ENCODE data around the gene PRAMEF5.
"Not testable (repeated sequence)": the region's sequence is repeated elsewhere in the genome, so short reads cannot be mapped to it uniquely, and the experiment has no call there.

The PRAMEF5 gene

GRCh38 chr1:13253898-13254297, at the start of gene PRAMEF5:
TSS of gene PRAMEF5 (plus strand) at chr1:13254198. CDS start at chr1:13259269, 5,071 bp downstream.
- DNase-seq, result not testable (repeated sequence)

GRCh38 chr1:13208712-13209111, 45.3 kb upstream of the PRAMEF5 start:
- not testable (repeated sequence) for DNase-seq

- not testable (repeated sequence) for DNase-seq
Measured at GRCh38 chr1:13216619-13217018, 37.4 kb upstream of the PRAMEF5 start.

- DNase-seq, result not testable (repeated sequence)
Measured at GRCh38 chr1:13219203-13219602, 34.8 kb upstream of the PRAMEF5 start.

- DNase-seq, result not testable (repeated sequence)
Measured at GRCh38 chr1:13222788-13223187, 31.2 kb upstream of the PRAMEF5 start.

GRCh38 chr1:13224480-13225060, 29.4 kb upstream of the PRAMEF5 start:
- DNase-seq, result no peak

- not testable (repeated sequence) for DNase-seq
Measured at GRCh38 chr1:13225675-13226204, 28.3 kb upstream of the PRAMEF5 start, which contains the start of gene PRAMEF18. TSS of gene PRAMEF18 (minus strand) at chr1:13226154. CDS start at chr1:13226106, 48 bp downstream.

GRCh38 chr1:13227271-13228055, 26.5 kb upstream of the PRAMEF5 start:
- DNase-seq, result not testable (repeated sequence)

GRCh38 chr1:13228343-13228781, 25.6 kb upstream of the PRAMEF5 start:
- DNase-seq, result peak; percentile 62

- DNase-seq, result not testable (repeated sequence)
Measured at GRCh38 chr1:13230096-13230495, 23.9 kb upstream of the PRAMEF5 start.

GRCh38 chr1:13230601-13231000, 23.4 kb upstream of the PRAMEF5 start:
- not testable (repeated sequence) for DNase-seq

GRCh38 chr1:13231061-13231750, 22.8 kb upstream of the PRAMEF5 start:
- peak; percentile 76 for DNase-seq

- not testable (repeated sequence) for DNase-seq
Measured at GRCh38 chr1:13232056-13232455, 21.9 kb upstream of the PRAMEF5 start.

GRCh38 chr1:13234057-13234456, 19.9 kb upstream of the PRAMEF5 start:
- DNase-seq, result not testable (repeated sequence)

GRCh38 chr1:13237572-13237971, 16.4 kb upstream of the PRAMEF5 start:
- DNase-seq, result not testable (repeated sequence)

GRCh38 chr1:13239633-13240032, 14.4 kb upstream of the PRAMEF5 start:
- DNase-seq, result not testable (repeated sequence)

GRCh38 chr1:13243536-13244263, 10.3 kb upstream of the PRAMEF5 start:
- not testable (repeated sequence) for DNase-seq

GRCh38 chr1:13245841-13246553, 8.0 kb upstream of the PRAMEF5 start:
- DNase-seq, result not testable (repeated sequence)

- DNase-seq, result not testable (repeated sequence)
Measured at GRCh38 chr1:13246554-13246871, 7.5 kb upstream of the PRAMEF5 start.

- DNase-seq, result not testable (repeated sequence)
Measured at GRCh38 chr1:13247122-13247521, 6.9 kb upstream of the PRAMEF5 start.

- DNase-seq, result not testable (repeated sequence)
Measured at GRCh38 chr1:13265124-13265523, 11.1 kb downstream of the PRAMEF5 start.

GRCh38 chr1:13277016-13277415, 23.0 kb downstream of the PRAMEF5 start:
- DNase-seq, result not testable (repeated sequence)
